NT2/D1 (cell line): ENCODE measurements around the gene E2F6.

ENCODE experiments used
- YY1 ChIP-seq: IDR thresholded peaks from 2 replicates; pipeline ENCODE4 v1.6.1; 2011; ENCODE audit not compliant: insufficient read length, insufficient read depth
- ZNF274 ChIP-seq: IDR thresholded peaks from 2 replicates; pipeline ENCODE4 v1.6.1; 2011; ENCODE audit warnings: mild to moderate bottlenecking, low read depth, low read length

- no peak for TF ChIP-seq YY1
- TF ChIP-seq ZNF274, result no peak
Observed at GRCh38 chr2:11427224-11427623, 38.7 kb downstream of the E2F6 start.
